GM12865 (cell line): ENCODE measurements around the gene KNCN.

Experiments
- DNase-seq: peaks from one replicate; pipeline ENCODE4 v3.0.0; 2010; ENCODE audit warnings: low read depth
- H3K4me3 ChIP-seq: 2 replicates; pipeline ENCODE4 v1.5.1; 2011; ENCODE audit warnings: mild to moderate bottlenecking, low read depth, low read length, control low read depth
- CTCF ChIP-seq: IDR thresholded peaks from 2 replicates; pipeline ENCODE4 v1.5.1; 2011; ENCODE audit warnings: low read length, control low read depth, low read depth, inconsistent platforms; ENCODE audit not compliant: insufficient read depth; ENCODE audit errors: missing control alignments

The KNCN gene

GRCh38 chr1:46526691-46527291 is 24.7 kb downstream of the KNCN start:
- H3K4me3 ChIP-seq, result no peak overlapping the region
- no peak for DNase-seq
- TF ChIP-seq CTCF, result no peak

GRCh38 chr1:46526013-46526690 is 25.3 kb downstream of the KNCN start:
- H3K4me3 ChIP-seq, result no peak overlapping the region
- TF ChIP-seq CTCF, result no peak
- no peak for DNase-seq

GRCh38 chr1:46525253-46525983 is 26.0 kb downstream of the KNCN start:
- no peak overlapping the region for H3K4me3 ChIP-seq
- TF ChIP-seq CTCF, result no peak
- no peak for DNase-seq

- DNase-seq, result no peak
- no peak for TF ChIP-seq CTCF
- H3K4me3 ChIP-seq, result no peak overlapping the region
Measured at GRCh38 chr1:46524843-46525242, 26.6 kb downstream of the KNCN start.

- no peak overlapping the region for H3K4me3 ChIP-seq
- DNase-seq, result no peak
Measured at GRCh38 chr1:46523496-46524353, 27.7 kb downstream of the KNCN start.

GRCh38 chr1:46522969-46523320 is 28.5 kb downstream of the KNCN start:
- no peak for DNase-seq

More at GRCh38 chr1:46523496-46524353, 27.7 kb downstream of the KNCN start:
- no peak for TF ChIP-seq CTCF

More at GRCh38 chr1:46522969-46523320, 28.5 kb downstream of the KNCN start:
- no peak for TF ChIP-seq CTCF
- no peak overlapping the region for H3K4me3 ChIP-seq
